ENCODE measurements around the gene SELP.
"Not testable (repeated sequence)": the region's sequence is repeated elsewhere in the genome, so short reads cannot be mapped to it uniquely, and the experiment has no call there.

Gene SELP

DNA sequence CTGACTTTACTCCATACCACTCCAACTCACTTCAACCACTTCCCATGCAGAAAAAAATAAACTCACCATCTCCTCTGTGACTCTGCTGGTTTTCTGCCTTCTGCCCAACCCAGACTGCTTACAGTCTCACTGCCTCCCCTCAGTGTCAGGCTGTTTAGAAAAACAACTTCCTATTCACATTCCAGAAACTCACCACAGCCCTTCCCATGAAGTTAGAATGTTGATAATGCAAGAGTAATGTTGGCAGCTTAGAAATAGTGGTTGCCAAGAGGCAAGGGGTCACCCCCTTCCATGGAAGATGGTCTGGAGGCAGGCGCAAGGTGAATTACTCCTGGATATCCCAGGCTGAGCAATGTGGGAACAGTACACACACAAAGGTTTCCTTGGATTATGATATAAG is at the start of gene SELP:
SELP (minus strand) TSS at position 119 of the 400 bp plus-strand sequence; CDS start at position 69, 50 bp downstream.
- no peak for DNase-seq

DNA sequence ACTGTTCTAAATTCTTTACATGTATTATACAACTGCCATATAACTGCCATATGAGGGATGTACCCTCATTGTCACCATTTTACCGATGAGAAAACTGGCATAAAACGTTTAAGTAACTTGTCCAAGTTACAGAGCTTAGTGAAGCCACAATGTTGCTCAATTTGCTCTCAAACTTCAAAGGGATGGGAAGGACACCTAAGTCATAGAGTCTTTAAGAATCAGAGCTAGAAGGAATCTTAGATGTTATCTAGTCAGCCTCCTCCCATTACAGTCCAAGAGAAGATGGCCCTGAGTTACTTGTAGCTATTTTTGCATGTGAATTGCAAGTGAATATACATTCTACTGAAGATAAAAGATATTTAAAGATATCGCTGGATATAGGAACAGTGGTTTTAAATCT is 49.8 kb upstream of the SELP start:
- no peak for DNase-seq

DNA sequence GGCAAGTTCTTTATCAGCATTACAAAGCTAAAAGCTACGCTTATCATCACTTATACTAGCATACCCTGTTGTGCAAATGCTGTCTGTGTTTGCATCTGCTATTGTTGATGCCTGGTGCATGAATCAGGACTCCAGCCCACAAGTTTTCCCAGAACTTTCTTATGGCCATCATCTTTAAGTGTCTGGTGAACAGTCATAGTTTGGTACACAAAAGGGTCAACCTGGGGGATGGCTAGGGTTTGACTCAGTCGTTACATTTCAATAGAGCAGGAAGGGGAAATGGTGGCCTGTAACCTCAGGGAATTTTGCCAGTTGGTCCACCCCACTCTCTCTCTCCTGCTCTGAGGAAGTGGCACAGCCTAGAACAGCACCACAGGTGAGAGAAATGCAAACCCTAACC is 46.1 kb upstream of the SELP start:
- DNase-seq: no peak

DNA sequence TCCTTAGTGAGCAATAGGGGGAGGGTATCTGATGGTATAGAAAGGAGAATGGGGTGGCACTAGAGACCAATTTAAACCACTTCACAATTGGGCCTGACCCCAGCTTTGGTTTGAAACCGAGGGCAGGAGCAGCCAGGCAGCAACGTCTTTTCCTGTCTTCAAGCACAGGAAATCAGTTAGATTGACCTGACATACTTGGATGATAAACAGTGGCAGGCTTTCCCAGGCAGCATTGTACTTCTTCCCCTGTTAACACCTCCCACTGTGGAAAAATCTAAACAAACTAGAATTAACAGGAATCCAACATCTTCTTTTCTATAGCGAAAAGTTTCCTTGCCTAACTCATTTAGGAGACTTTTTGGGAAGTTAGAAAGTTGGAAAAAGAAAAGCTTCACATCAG is 40.9 kb upstream of the SELP start:
- no peak for DNase-seq

DNA sequence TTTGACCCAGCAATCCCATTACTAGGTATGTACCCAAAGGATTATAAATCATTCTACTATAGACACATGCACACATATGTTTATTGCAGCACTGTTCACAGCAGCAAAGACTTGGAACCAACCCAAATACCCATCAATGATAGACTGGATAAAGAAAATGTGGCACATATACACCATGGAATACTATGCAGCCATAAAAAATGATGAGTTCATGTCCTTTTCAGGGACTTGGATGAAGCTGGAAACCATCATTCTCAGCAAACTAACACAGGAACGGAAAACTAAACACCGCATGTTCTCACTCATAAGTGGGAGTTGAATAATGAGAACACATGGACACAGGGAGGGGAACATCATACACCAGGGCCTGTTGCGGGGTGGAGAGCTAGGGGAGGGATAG is 40.3 kb upstream of the SELP start:
- not testable (repeated sequence) for DNase-seq

DNA sequence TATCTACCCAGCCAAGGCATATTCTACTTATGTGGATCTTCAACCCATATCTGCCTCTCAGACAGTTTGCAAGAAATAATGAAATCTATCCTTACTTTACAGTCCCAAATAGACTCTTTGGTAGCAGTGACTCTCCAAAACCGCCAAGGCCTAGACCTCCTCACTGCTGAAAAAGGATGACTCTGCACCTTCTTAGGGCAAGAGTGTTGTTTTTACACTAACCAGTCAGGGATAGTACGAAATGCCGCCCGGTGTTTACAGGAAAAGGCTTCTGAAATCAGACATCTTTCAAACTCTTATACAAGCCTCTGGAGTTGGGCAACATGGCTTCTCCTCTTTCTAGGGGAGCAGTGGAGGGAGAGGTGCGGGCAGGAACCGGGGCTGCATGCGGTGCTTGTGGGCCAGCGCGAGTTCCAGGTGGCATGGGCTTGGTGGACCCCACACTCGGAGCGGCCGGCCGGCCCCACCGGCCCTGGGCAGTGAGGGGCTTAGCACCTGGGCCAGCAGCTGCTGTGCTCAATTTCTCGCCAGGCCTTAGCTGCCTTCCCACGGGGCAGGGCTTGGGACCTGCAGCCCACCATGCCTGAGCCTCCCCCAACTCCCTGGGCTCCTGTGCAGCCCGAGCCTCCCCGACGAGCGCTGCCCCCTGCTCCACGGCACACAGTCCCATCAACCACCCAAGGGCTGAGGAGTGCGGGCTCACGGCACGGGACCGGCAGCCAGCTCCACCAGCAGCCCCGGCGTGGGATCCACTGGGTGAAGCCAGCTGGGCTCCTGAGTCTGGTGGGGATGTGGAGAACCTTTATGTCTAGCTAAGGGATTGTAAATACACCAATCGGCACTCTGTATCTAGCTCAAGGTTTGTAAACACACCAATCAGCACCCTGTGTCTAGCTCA is 38.0 kb upstream of the SELP start:
- not testable (repeated sequence) for DNase-seq

DNA sequence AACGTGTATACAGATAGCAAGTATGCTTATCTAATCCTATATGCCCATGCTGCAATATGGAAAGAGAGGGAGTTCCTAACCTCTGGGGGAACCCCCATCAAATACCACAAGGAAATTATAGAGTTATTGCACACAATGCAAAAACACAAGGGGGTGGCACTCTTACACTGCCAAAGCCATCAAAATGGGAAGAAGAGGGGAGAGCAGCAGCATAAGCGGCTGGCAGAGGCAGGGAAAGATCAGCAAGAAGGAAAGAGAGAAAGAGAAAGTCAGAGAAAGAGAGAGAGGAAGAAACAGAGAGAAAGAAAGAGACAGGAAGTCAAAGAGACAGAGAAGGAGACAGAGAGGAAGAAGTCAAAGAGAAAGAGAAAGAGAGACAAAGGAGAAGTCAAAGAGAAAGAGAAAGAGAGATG is 37.3 kb upstream of the SELP start:
- not testable (repeated sequence) for DNase-seq

DNA sequence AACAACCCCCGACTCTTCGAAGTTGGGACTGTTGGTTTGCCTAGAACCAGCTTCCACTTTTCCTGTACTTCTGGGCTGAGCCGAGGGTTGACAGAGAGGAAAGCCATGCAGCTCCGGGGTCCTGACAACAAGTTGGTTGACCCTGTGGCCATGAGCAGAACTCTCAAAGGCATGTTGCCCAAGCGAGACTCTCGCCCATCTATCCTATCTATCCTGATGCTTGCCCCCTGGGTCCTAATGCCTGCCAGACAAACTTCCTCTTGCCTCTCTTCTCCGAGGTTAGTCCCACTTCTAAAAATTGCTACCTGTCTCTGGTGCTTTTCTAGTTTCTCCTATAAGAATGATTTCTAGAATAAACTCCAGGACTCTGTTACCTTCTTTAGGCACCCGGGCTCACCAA is 32.8 kb upstream of the SELP start:
- DNase-seq: not testable (repeated sequence)

DNA sequence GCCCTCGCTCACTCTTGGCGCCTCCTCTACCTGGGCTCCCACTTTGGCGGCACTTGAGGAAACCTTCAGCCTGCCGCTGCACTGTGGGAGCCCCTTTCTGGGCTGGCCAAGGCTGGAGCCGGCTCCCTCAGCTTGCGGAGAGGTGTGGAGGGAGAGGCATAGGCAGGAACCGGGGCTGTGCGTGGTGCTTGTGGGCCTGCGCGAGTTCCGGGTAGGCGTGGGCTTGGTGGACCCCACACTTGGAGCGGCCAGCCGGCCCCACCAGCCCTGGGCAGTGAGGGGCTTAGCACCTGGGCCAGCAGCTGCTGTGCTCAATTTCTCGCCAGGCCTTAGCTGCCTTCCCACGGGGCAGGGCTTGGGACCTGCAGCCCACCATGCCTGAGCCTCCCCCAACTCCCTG is 31.1 kb upstream of the SELP start:
- DNase-seq: not testable (repeated sequence)

DNA sequence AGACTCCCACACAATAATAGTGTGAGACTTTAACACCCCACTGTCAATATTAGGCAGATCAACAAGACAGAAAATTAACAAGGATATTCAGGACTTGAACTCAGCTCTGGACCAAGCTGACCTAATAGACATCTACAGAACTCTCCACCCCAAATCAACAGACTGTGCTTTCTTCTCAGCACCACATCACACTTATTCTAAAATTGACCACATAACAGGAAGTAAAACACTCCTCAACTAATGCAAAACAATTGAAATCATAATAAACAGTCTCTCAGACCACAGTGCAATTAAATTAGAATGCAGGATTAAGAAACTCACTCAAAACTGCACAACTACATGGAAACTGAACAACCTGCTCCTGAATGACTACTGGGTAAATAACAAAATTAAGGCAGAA is 28.9 kb upstream of the SELP start:
- DNase-seq: not testable (repeated sequence)

DNA sequence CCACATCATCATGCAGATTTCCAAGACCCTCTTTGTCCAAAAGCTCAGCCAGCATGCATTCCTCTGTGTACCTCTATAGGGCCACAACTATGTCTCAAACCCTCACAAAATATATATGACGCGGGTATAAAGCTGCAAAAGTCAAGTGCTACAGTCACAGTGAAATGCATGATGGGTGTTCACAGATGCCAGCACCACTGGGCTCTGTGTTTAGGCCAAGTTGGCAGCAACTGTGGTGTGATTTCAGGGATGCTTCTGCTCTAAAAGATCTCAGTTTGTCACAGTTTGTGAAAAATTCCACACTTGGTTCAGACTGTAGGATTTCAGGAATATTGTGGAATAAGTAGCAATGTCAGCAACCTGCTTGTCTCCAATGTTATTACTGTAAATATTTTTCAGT is 23.9 kb upstream of the SELP start:
- DNase-seq: no peak

DNA sequence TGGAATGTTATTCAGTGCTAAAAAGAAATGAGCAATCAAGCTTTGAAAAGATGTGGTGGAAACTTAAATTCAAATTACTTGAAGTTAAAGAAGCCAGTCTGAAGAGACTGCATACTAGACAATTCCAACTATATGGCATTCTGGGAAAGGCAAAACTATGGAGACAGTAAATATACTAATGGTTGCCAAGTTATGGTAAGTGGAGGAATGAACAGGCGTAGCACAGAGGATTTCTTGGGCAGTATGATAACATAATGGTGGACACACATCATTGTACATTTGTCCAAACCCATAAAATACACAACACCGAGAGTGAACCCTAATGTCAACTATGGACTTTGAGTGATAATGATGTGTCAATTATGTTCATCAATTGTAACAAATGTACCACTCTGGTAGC is 21.1 kb upstream of the SELP start:
- no peak for DNase-seq

DNA sequence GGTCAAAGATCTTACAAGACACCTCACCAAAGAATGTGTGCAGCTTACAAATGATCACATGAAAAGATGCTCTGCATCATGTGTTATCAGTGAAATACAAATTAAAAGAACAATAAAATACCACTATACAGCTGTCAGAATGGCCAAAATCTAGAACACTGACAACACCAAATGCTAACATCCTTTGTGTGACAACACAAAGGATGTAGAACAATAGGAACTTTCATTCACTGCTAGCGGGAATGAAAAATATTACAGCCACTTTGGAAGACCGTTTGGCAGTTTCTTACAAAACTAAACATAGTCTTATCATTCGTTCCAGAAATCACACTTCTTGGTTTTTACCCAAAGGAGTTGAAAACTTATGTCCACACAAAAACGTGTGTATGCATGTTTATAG is 20.6 kb upstream of the SELP start:
- no peak for DNase-seq

DNA sequence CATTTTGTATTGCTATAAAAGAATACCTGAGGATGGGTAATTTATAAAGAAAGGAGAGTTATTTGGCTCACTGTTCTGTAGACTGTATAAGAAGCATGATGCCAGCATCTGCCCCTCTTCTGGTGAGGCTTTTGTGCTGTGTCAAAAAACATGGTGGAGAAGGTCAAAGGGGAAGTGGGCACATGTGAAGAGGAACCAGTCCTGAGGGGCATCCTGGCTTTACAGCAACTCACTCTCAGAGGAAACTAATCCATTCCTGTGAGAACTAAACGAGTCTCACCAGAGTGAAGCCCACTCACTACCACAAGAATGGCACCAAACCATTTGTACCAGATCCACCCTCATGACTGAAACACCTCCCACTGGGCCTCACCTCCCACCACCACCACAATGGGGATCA is 18.8 kb upstream of the SELP start:
- no peak for DNase-seq

DNA sequence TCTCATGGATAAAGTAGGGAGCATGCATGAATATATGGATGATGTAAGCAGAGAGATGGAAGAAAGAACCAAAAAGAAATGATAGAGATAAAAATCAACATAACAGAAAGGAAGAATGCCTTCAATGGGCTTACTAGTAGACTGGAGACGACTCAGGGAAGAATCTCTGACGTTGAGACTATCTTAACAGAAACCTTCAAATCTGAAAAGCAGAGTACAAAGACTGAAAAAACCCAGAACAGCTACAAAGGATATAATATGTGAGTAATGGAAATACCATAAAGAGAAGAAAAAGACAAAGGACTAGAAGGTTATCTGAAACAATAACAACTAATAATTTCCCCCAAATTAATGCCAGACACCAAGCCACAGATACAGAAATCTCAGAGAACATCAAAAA is 18.3 kb upstream of the SELP start:
- DNase-seq: no peak

DNA sequence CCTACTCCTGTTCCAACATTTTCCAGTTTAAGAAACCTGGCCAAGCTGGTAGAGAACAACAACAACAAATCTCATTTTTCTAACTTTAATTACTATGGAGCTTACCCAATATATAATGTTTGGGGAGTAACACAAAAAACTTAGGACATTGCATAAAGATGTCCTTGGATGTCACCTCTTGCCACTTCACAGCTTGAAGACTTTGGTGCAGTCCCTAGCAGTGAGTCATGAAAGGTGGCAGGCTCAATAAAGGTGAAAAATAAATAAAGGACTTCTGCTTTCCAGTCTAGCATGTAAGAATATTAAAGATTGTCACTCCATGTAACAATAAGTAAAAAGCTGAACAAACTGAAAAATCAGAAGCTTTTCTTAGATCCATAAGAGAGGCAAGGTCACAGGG is 17.6 kb upstream of the SELP start:
- DNase-seq: no peak

DNA sequence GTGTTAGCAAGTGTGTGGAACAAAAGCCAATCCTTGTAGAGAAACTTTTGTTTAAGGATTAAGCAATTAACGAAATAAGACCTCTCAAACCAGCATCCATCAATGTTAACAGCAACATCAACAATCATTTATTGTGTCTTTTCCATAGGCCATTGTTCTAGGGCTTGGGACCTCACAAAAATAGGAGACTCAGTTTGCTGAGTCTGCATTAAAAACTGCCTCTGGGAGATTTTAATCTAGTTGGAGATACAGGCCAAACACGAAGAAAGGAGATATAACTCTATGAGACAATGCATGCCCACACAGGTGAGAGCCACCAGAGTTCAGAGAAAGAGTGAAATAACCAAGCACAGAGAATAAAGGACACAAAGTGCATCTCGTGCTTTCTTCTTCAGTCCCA is 14.4 kb upstream of the SELP start:
- DNase-seq: no peak

DNA sequence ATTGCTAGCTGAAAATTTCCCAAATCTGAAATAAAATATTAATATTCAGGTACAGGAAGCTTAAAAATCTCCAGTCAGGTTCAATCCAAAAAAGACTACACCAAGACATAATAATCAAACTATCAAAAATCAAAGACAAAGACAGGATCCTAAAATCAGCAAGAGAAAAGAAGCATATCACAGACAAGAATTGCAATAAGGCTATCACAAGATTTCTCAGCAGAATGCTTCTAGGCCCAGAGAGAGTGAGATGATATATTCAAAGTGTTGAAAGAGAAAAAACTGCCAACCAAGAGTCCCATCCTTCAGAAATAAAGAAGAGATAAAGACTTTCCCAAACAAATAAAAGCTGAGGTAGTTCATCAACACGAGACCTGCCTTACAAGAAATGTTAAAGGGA is 5.0 kb upstream of the SELP start:
- no peak for DNase-seq

DNA sequence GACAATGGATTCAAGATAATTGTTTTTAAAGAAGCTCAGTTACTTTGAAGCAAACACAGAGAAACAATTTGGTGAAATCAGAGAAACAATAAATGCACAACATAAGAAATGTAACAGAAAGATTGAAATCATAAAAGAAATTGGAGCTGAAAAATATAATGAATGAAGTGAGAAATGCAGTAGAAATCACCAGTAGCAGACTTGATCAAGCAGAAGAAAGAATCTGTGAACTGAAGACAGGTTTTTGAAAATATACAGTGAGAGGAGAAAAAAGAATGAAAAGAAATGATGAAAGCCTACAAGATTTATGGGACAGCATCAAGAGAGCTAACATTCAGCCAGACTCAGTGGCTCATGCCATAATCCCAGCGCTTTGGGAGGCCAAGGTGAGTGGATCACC is 4.2 kb upstream of the SELP start:
- no peak for DNase-seq

DNA sequence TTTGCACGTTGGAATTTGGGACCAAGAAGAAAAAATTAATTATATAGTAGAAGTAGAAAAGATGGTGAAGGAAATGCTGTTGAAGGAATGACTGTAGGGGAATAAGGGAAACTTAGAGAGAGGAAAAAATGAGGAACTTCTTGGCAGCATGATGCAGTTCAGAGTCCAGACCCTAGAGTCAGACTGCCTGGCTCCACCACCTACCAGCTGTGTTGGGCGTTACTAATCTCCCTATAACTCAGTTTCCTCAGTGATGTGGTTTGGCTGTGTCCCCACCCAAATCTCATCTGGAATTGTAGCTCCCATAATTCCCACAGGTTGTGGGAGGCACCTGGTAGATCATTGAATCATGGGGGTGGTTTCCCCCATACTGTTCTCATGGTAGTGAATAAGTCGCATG is 1.3 kb upstream of the SELP start:
- DNase-seq: no peak

DNA sequence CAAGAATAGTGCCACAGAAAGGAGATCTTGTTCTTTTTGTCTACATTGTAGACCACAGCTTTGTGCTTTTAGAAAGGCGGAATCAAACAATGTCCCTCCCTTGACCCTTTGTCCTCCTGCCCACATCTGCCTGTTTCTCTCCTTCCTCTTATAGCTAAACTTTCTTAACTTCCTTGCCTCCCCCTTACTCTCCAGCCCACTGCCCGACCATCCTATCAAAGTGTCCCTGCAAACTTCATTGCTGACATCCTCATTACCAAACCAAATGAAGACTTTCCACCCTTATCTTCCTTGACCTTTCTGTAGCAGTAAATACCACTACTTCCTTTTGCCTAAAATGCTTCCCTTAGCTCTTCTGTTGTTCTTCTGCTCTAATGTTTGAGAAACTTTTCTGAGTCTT is 5.0 kb downstream of the SELP start:
- DNase-seq: no peak

DNA sequence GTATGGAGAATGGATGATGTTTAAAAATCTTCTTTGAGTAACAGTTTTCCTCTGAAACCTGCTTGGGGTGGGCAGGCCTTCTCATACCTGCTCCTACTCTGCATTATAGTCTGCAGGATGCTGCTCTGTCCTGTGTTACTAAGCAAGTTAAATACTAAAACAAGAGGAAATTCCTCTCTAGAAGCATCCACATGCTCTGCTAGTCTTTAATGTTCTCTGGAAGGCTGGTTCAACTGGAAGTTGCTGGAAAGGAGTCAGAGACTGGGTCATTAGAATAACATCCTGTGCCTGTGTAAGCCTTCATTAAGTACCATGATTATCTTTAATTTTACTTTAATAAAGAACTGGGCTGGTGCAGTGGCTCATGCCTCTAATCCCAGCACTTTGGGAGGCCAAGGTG is 5.8 kb downstream of the SELP start:
- DNase-seq: no peak

DNA sequence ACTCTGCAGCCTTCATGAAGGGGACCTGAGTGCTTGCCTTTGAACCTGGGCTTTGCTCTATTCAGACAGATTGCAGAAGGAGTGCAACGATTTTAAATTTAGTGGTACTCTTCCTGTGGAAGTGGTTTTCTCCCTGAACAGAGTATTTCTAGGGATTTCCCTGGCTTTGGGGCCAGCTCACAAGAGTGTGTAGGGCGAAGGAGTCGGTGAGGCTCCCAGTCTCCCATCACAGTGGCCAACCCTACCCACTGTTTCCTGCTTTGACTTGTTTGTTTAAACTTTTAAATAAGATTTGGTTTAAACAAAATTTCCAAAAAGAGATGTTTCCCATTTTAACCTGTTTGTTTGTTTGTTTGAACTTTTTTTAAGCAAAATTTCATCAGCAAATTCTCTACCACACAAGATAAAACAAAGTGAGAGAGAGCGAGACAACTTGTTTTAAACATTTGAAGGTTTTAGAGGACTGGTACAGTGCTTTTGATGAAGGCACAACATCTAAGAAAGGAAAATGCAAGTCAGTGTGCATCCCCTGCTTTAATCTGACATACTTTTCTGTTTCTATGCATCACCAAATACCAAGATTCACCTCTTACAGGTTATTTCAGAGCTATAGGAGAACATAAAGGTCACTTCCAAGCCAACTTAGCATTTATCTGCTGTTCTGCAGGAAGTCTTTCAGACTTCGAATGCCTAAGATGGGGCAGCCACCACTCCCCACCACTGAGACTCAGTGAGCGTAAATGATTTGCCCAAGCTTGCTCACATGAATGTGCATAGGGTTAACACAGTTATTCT is 6.6 kb downstream of the SELP start:
- no peak for DNase-seq

DNA sequence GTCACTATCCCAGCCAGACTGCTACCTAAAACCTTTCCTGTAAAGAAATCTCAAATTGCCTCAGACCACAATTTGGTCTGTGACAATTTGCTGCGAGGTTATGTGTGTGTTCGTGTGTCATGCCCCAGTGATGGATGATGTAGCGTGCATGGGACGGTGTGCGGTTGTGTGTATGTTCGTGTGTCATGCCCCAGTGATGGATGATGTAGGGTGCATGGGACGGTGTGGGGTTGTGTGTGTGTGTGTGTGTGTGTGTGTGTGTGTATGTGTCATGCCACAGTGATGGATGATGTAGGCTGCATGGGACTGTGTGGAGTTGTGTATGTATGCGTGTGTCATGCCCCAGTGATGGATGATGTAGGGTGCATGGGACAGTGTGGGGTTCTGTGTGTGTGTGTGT is 9.4 kb downstream of the SELP start:
- DNase-seq: no peak
